IPS-18a (cell line): ENCODE results near the gene CHST11.

Experiments
- H3K27ac ChIP-seq: one replicate; pipeline ENCODE4 v1.5.1; 2013; ENCODE audit warnings: low read length
- H3K27me3 ChIP-seq: one replicate; pipeline ENCODE4 v1.6.1; 2013; ENCODE audit warnings: mild to moderate bottlenecking, low read length; ENCODE audit not compliant: control insufficient read depth, insufficient read depth
- H3K36me3 ChIP-seq: one replicate; pipeline ENCODE4 v1.6.1; 2013; ENCODE audit warnings: low read depth, low read length; ENCODE audit not compliant: control insufficient read depth
- H3K4me1 ChIP-seq: one replicate; pipeline ENCODE4 v1.6.1; 2013; ENCODE audit warnings: low read depth, low read length; ENCODE audit not compliant: control insufficient read depth
- H3K4me3 ChIP-seq: one replicate; pipeline ENCODE4 v1.5.1; 2013; ENCODE audit warnings: low read length
- H3K9ac ChIP-seq: one replicate; pipeline ENCODE4 v1.6.1; 2013; ENCODE audit warnings: mild to moderate bottlenecking, low read length, moderate library complexity
- H3K9me3 ChIP-seq: one replicate; pipeline ENCODE4 v1.6.1; 2013; ENCODE audit warnings: low read depth, low read length; ENCODE audit not compliant: control insufficient read depth

The CHST11 gene

DNA sequence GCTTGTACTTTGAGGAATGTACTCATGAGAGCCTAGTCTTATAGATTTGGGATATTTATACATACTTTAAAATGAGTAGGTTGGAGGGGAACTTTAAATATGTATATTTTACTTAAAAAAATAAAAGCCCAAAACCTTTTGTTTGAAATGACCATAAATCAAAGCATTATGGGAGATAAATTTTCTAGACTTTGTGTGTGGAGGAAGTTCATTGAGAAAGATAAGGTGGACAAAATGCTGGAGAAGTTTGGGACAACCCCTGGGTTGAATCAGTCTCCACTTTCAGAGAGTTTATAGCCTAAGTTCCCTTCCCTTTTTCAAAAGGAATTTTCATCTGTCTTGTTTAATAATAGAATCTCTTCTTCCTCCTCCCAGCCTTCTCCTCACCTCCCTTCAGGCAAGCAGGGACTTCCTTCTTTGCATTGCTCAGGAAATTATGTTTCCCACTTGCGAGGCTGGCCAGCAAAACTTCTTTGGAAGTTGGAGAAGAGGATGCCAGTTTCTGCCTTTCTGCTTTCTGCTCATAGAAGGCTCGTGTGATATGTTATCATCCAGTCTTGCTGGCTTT is 54.2 kb downstream of the CHST11 start:
- no peaks in the 10 kb centered on the region for H3K36me3 ChIP-seq
- H3K4me1 ChIP-seq = peaks cover 26% of the 10 kb centered on the region
- no peak overlapping the region for H3K9ac ChIP-seq
- no peaks in the 10 kb centered on the region for H3K9me3 ChIP-seq
- no peaks in the 10 kb centered on the region for H3K27me3 ChIP-seq
- no peak overlapping the region for H3K4me3 ChIP-seq
- no peak overlapping the region for H3K27ac ChIP-seq

DNA sequence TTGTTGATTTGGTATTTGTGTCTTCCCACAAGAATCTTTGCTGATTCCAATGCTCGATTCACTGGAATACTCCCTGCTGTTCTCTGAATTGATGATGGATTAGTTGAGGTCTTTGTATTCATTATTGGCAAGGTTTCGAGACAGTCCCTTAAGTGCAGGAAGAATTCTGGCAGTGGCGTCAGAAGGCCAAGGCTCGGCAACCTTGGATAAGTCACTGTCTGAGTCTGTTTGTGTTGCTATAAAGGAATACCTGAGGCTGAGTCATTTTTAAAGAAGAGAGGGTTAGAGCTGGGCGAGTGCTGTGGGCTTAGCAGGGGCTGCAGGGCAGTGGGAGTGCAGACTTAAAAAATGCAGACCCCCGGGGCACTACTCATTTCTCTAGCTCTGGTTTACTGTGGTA is 56.9 kb downstream of the CHST11 start:
- H3K27ac ChIP-seq = no peak overlapping the region
- no peaks in the 10 kb centered on the region for H3K36me3 ChIP-seq
- no peak overlapping the region for H3K4me3 ChIP-seq
- H3K4me1 ChIP-seq = peaks cover 9% of the 10 kb centered on the region
- H3K9me3 ChIP-seq = no peaks in the 10 kb centered on the region
- H3K9ac ChIP-seq = no peak overlapping the region
- no peaks in the 10 kb centered on the region for H3K27me3 ChIP-seq

DNA sequence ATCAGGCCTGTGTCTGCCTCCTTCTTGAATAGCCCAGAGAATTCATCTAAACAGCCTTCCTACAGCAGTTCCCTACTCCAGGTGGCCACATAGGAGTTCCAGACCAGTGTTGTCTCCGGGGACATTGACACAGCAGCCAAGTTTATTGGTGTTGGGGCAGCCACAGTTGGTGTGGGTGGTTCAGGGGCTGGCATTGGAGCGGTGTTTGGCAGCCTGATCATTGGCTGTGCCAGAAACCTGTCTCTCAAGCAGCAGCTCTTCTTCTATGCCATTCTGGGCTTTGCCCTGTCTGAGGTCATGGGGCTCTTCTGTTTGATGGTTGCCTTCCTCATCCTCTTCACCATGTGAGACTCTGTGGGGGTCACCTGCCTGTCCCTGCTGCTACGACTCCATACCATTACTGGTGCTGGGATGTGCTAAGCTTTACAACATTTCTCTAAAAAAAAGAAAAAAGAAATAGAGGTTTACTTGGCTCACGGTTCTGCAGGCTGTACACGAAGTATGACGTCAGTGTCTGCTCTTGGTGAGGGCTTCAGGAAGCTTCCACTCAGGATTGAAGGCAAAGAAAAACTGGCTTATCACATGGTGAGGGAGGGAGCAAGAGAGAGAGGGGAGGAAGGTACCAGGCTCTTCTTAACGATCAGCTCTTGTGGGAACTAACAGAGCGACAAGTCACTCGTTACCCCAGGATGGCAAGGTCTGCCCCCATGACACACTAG is 57.5 kb downstream of the CHST11 start:
- no peak overlapping the region for H3K27ac ChIP-seq
- no peaks in the 10 kb centered on the region for H3K36me3 ChIP-seq
- no peak overlapping the region for H3K4me3 ChIP-seq

DNA sequence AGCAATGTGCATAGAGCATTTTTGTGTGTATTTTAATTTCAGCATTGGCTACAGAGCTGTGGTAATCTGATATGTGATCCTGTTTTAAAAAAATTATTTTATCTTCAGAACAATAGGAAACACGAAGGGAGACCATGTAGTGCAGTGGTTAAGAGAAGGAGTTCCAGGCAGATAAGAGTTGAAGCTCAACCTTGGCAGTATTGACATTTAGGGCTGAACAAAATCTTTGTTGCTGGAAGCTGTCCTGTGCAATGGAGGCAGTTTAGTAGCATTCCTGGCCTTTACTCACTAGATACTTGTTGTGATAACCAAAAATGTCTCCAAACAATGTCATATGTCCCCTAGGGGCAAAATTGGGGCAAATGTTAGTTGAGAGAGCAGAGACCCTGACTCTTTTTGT is 59.2 kb downstream of the CHST11 start:
- H3K27me3 ChIP-seq = no peaks in the 10 kb centered on the region
- peaks cover 11% of the 10 kb centered on the region for H3K4me1 ChIP-seq
- H3K9me3 ChIP-seq = no peaks in the 10 kb centered on the region
- no peak overlapping the region for H3K27ac ChIP-seq
- H3K36me3 ChIP-seq = no peaks in the 10 kb centered on the region
- no peak overlapping the region for H3K4me3 ChIP-seq
- no peak overlapping the region for H3K9ac ChIP-seq

More for the DNA sequence above, 57.5 kb downstream of the CHST11 start:
- Histone ChIP-seq H3K27me3 (no peaks in the 10 kb centered on the region), H3K4me1 (peaks cover 9% of the 10 kb centered on the region), H3K9me3 (no peaks in the 10 kb centered on the region), H3K9ac (no peak overlapping the region)

DNA sequence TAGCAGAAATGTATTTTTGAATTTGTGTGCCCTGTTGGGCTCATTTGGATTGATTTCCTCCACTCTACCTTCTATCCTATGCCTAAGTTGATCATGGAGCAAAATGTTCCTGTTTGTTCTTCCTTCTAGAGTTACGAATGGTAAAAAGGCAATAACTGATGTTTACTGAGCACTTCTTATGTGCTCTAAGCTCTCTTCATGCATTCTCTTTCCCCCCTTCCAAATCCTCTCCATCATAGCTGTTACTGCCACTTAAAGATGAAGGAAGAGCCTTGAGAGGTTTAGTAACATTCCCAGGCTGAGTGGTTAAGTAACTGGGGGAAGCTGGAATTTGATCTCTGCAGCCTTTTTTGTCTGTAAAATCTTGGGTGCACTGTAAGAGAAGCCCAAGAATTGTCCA is 60.1 kb downstream of the CHST11 start:
- peaks cover 11% of the 10 kb centered on the region for H3K4me1 ChIP-seq
- no peak overlapping the region for H3K9ac ChIP-seq
- H3K9me3 ChIP-seq = no peaks in the 10 kb centered on the region
- no peak overlapping the region for H3K4me3 ChIP-seq
- no peaks in the 10 kb centered on the region for H3K27me3 ChIP-seq
- no peak overlapping the region for H3K27ac ChIP-seq
- H3K36me3 ChIP-seq = no peaks in the 10 kb centered on the region

DNA sequence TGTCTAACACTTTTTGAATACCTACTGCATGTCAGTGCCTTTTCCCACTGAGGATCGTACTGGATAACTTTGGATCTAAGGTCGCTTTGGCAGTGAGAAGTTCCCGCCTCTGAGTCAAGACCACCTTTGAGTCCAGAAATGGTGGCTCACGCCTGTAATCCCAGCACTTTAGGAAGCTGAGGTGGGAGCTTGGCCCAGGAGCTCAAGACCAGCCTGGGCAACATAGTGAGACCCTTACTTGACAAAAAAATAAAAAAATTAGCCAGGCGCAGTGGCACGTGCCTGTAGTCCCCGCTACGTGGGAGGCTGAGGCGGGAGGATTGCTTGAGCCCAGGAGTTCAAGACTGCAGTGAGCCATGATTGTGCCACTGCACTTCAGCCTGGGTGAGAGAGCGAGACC is 61.1 kb downstream of the CHST11 start:
- H3K27ac ChIP-seq = no peak overlapping the region
- no peaks in the 10 kb centered on the region for H3K9me3 ChIP-seq
- H3K27me3 ChIP-seq = no peaks in the 10 kb centered on the region
- peaks cover 14% of the 10 kb centered on the region for H3K4me1 ChIP-seq
- H3K36me3 ChIP-seq = no peaks in the 10 kb centered on the region
- no peak overlapping the region for H3K4me3 ChIP-seq
- no peak overlapping the region for H3K9ac ChIP-seq

DNA sequence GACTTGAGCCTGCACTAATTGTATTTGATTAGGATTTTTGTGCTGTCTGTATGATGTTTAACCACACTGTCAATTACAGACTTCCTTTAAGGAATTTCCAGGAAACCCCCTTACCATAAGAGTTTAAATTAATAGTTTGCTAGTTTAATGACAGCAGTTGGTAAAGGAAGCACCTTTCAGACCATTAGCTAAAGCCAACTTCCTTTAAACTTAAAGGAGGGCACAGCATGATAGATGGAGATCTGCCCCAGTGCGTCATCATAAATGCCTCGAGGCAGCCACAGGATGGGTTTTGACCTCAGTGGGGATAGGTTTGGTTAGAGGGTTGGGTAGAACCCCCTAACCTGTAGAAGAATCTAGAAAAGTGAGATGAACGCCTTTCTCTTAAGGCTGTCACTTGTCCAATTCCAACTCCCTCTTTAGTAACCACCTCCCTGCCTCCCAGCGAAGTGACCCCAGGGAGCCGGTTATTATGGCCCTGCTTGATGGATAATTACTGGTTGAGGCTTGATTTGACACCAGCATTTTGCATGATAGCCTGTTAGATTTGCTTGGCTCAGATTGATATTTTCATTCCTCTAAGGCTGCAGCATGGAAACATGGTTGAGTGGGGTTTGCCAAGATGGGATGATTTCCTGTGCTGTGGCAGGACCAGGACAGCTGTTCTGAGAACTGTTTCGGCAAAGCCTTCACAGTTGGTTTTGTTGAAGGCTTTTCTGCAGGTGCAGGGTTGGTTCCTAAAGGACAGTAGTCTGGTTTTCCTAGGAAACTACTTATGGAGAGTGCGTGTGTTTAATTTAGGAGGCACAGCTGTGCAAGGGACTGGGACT is 62.7 kb downstream of the CHST11 start:
- Histone ChIP-seq H3K4me1 (peaks cover 6% of the 10 kb centered on the region), H3K36me3 (no peaks in the 10 kb centered on the region), H3K4me3 (no peak overlapping the region), H3K27me3 (no peaks in the 10 kb centered on the region), H3K27ac (no peak overlapping the region), H3K9ac (no peak overlapping the region), H3K9me3 (no peaks in the 10 kb centered on the region)

DNA sequence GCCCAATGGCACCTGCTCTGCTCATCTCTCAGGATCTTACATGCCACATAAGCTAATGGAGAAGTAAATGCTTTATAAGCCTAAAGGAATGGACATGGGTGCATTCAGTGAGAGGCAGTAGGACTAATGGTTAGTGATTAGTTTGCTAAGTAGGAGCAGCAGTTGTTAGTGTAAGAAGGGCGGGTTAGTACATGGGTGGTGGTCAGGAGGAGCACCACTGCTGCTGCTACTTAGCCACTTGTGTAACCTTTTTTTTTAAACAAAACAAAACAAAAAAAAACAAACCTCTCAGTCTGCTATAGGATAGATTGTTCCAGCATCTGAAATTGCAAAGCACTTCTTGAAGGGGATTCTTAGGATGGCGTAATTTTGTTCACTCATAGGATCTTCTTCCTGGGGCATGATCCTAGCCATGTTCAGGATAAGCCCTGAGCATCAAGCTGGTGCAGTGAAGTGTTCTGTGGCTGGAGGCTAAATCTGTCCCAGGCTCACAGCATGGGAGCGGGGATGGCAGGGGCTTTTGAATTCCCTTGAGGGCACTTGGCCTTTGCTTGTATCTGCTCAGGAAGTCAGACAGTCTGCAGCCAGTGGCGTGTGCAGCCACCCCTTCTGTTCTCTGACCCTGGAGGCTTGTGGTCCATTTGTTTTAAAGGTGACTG is 63.6 kb downstream of the CHST11 start:
- H3K4me1 ChIP-seq = peaks cover 8% of the 10 kb centered on the region
- no peak overlapping the region for H3K4me3 ChIP-seq
- no peaks in the 10 kb centered on the region for H3K9me3 ChIP-seq
- no peak overlapping the region for H3K9ac ChIP-seq
- H3K27me3 ChIP-seq = no peaks in the 10 kb centered on the region
- H3K36me3 ChIP-seq = no peaks in the 10 kb centered on the region
- no peak overlapping the region for H3K27ac ChIP-seq

DNA sequence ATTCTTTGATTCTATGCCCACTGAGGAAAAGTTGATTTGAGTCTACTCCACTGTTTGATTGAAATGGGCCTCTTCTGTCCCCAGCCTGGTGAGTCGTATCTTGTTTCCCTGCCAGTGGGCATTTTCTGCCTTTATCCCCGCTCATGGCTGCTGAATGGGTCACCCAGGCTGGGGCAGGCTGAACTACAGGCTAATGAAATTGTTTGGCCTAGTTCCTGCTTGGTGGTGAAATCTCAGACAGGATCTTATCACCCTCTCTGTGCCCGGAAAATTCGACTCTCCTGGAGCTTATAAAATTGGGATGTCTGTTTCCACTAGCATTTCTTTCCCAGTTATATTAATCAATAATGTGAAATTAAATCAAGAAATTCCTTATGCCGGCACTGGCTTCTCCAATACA is 65.0 kb downstream of the CHST11 start:
- Histone ChIP-seq H3K27me3 (no peaks in the 10 kb centered on the region), H3K36me3 (no peaks in the 10 kb centered on the region), H3K27ac (no peak overlapping the region), H3K9ac (no peak overlapping the region), H3K9me3 (no peaks in the 10 kb centered on the region), H3K4me1 (peaks cover 18% of the 10 kb centered on the region), H3K4me3 (no peak overlapping the region)

DNA sequence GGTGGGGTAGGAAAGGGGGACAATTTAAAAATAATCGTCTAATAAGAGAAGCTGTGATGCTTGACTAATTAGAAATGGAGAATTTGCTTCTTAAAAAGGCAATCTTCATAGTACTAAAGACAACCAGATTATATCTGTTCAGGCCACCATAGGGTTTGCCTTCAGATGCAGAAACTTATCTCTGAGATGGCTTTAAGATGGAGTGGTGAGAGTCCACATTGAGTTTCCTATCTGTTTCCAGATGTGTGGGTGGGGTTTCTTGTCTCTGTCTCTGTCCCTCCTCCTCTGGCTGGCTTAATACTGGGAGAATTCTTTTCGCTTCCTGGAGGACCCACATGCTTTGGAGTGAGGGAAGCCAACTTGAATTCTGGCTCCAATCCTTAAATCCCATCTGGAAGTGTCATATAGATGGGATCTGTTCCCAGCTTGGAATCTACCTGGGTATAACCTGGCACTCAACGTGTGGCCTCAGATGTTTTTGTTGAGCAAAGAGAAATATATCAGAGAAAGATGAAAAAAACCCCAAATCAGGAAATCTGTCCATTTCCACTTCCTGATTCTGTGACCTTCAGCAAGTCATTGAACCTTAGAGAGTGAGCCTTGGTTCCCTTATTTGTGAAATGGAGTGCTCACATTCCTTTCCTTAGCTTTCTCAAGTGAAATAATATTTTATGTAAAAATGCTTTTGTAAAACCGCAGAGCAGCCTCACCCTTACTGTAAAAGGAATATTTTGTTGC is 66.4 kb downstream of the CHST11 start:
- Histone ChIP-seq H3K4me3 (no peak overlapping the region), H3K9me3 (no peaks in the 10 kb centered on the region), H3K36me3 (no peaks in the 10 kb centered on the region), H3K9ac (no peak overlapping the region), H3K4me1 (peaks cover 25% of the 10 kb centered on the region), H3K27me3 (no peaks in the 10 kb centered on the region), H3K27ac (no peak overlapping the region)
